GM18520 (cell line): Measurements from ENCODE around the gene NISCH.

Experiments used
- ATAC-seq: cut with Tn5 transposase; IDR thresholded peaks from one replicate; pipeline ENCODE4 v1.9.1; 2021; ENCODE audit not compliant: unreplicated experiment

Gene NISCH

DNA sequence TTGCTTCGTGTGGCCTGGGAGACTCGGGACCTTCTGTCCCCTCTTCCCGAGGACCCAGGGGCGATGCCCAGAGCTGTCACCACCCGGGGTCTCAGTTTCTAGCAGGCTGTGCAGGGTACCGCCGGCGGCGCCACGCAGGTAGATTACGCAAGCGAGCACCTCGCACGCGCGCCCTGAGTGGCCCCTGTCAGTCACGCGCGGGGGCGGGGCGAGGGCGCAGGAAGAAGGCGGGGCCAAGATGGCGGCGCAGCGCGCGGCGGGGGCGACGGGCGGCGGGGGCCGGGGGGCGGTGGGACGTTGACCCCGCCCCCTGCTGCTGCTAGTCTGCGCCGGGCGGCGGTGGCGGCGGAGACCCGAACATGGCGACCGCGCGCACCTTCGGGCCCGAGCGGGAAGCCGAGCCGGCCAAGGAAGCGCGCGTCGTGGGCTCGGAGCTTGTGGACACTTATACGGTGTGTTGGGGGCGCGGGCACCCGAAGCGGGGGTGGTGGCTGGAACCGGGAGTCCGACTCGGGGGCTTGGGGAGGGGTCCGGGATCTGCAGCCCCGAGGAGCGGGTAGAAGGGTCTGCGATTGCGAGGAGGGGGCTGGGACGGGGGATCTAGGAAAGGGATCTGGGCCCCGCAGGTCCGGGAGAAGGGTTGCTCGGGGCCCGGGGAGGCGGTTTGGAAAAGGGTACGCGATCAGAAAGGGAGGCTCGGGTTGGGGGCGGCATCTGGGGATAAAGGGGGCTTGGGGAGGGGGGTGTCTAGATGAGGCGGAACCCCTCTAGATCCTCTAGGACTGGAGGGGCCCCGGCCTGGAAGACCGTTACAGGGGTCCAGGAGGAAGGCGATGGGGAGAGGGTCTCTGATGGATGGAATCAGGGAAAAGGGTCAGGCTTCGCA, at the start of gene NISCH:
NISCH (plus strand) TSS at position 322 of the 886 bp plus-strand sequence; CDS start at position 360, 38 bp downstream.
- peak; percentile 56 for ATAC-seq

DNA sequence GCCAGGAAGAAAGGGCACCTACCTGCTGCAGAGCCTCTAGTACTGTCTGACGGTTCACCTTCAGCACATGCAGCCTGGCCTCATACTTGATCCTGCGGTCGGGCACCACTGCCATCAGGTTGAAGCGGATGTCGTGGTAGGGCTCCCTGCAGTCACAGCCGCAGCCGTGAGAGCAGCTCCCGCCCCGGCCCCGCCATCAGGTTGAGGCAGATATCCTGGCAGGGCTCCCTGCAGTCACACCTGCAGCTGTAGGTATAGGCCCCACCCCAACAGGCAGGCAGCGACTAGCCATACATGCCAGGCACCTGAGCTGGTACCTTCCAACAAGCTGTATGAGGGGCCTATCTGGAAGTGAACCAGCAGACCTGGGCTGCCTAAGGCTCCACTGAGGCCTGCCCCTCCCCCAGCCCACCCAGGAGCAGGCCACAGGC, 49.2 kb upstream of the NISCH start:
- no peak for ATAC-seq

DNA sequence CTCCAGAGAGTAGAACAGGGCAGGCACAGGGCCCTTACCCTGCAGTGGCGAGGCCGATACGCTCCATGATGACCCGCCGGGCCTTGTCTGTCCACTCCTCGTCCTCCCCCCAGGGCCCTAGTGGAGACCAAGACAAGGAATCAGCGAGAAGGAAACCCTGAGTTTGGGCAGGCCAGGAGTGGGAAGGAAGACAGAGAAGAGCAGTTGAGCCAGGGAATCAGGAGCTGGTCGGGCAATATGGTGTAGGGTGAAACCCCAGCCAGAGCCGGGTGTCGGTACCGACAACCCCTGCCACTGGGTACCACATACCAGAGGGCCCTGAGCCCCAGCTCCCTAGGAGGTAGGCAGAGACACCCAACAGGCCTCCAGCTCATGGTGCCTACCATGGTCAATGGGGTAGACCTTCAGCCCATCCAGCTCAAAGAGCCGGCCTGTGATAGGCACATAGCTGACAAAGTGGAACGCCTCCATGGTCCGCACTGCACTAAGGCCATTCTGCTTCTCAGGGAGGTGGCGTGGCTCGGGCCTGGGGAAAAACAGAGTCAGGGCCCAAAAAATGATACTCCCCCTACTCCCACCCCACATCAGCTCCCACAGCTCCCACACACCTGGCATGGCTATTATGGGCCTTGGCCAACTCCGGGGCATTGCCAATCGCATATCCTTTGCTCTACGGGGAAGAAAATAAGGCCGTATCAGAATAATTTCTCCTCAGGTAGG, 48.5 kb upstream of the NISCH start:
- ATAC-seq, result no peak

DNA sequence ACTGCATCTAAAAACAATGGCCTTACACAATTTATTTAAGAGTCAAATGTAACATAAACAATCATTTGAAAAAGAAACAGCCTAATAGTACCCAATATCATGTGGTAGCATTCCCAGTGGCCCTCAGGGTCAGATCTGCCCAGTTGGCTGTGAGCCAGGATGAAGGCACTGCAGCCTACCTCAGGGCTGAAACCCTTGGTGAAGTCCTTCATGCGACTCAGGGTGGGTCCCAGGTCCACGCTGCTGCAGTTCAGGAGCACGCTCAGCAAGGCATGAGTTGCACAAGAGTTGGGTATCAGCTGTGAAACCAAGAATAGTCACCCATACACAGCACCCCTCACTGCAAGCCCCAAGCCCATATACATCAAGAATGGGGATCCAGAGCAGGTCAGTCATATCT, 47.6 kb upstream of the NISCH start:
- no peak for ATAC-seq

DNA sequence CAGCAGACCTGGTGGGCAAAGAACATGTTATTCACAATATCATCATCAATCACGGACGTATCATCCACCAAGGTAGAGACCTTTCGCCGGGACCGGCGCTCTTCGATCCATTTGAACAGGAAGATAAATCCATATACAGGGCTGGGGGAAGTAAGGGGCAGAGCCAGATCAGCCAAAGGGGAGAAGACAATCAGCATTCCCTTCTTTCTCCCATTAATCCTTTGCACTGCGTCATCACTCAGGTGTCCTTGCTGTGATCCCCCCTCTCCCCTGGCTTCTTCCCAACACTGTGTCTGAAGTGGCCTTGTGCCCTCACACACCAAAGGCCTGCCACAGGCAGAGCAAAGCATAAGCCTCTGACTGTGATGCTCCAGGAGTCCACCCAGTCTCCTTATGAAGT, 46.9 kb upstream of the NISCH start:
- no peak for ATAC-seq

DNA sequence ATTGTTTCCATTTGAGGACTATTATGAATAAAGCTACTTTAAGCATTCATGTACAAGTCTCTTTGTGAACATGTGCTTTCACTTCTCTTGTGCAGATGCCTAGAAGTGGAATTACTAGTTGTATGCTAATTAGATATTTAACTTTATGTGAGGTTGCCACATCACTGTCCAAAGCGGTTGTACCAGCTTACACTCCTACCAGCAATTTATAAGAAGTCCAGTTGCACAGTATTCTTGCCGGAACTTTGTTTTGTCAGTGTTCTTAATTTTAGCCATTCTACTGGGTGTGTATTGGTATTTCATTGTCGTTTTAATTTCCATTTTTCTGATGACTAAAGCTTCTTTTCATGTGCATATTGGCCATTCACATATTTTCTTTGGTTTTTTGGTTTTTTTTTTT, 39.6 kb upstream of the NISCH start:
- no peak for ATAC-seq

DNA sequence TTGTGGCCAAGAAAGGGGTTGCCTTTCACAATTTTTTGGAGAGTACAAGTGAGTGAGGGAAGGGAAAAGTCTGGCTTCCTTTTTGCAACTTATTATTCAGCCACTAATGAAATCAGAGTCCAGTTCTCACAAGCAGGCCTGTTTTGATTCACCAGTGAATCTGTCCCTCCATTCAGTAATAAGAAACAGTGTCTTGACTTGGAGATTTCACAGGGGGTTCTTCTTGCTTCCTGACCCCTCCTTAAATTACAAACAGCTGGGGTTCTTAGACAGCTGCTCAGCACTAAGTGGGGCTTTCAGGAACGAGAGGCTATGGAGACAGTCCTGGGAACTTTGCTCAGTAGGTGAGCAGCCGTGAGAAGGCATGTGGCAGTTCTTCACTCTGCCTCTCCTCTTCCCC, 35.0 kb upstream of the NISCH start:
- no peak for ATAC-seq

DNA sequence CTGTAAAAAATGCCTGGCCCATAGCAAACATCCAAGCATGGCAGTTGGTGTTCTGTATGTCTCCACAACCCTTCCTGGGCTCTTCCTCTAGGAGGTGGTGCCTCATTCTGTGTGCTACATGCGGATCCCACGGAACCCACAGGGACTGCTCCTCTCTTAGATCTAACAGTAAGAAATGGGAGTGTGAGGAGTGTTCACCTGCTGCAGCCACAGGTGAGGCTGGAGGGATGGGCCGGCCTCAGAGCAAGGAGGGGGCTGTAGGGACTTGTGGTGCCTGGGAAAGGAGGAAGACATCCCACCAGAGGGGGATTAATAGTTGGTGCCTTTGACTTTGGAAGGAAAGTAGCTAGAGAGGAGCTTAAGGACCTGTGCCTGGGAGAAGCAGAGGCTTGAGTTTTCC, 32.7 kb upstream of the NISCH start:
- no peak for ATAC-seq

DNA sequence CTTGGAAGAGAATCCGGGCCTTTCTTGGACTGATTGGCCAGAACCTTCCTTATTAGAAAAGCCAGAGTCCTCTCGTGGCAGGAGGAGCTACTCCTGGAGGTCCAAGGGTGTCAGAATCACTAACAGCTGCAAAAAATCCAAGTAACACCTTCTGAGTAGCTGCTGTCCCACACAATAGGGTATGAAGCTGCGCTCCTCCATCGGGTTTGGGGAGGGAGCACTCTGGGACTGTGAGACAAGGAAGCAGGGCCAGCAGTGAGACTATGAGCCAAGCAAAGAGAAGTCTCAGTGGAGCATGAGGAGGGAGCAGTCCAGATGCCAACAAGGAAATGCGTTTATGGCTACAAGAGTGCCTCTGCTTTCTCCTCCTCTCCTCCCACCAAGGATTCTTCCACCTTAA, 32.2 kb upstream of the NISCH start:
- ATAC-seq, result no peak

DNA sequence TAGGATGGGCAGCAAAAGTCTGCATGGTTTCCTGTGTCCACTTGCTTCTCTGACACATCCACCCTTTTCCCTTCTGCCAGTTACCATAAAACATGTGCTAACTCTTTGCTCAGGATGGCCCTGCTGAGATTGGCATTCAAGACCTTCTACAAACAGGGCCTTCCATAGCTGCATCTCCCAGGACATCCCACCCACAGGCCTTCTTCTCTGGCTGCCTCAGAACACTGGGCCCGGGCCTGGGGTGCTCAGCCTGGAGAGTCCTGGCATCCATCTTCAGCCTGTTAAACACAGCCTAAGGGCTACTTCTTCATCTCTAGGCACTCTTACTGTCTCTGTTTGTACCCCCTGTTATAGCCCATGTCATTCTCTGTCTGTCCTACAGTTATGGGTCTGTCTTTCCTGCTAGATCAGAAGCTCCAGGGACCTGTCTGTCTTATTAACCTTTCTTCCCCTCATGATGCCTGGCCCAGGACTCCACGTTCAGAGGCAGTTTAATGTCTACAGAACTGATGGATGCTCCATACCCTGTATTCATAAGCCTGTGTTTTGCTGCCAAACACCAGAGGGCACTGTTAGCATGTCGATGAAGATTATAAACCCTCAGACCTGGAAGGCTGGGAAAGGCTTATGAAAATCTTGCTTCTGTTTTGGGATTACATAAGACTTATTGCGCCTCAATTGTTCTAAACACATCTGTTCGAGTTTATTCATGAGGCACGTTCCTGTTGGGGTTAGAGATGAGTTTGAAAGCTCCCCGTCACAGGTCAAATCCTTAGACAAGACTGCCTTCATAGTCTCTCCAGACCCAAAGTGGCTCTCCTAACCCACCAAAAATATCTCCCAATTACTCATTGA, 27.0 kb upstream of the NISCH start:
- no peak for ATAC-seq

DNA sequence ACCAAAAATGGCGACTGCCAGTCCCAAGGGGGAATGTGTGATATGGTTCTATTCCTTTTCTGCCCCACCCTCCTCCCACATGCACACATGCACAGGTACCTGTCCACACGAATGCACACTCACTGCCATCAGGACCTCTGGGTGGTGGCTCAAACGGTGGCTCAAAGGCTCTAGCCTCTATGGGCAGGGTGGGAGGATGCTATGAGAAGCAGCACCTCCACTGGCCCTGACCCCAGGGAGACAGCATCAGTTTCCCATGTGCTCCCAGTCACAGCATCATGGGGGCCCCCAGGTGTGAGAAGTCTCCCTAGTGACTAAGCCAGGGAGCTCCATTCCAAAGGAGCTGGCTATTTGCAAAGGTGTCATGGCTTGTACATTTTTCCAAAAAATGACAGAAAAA, 26.4 kb upstream of the NISCH start:
- no peak for ATAC-seq

DNA sequence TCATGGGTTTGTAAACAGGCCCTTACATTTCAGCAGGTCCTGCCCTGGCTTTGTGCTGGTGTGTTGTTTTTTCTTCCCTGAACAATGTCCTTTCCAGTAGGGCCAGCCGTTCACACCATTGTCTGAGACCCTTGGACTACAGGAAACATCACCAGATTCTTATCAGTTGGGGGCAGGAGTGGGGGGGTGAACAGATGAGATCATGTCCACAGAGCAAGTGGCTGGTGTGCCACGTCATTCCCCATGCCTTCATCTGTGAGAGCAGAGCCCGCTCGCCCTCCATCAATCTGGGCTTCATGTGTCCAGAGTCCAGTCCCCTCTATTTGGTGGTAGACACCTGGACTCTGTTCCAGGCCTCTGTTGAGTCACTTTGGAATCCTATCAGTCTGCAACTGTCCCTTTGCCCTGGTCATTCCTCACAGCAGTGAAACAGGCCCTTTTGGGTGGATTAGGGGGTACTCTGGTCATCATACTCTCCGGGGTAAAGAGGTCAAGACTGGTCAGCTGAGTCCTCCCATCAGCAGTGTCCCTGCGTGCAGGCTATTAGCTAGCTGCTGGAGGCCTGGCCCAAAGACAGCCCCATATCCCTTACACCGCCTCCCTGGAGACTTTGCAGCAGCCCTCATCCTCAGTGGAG, 25.5 kb upstream of the NISCH start:
- no peak for ATAC-seq

DNA sequence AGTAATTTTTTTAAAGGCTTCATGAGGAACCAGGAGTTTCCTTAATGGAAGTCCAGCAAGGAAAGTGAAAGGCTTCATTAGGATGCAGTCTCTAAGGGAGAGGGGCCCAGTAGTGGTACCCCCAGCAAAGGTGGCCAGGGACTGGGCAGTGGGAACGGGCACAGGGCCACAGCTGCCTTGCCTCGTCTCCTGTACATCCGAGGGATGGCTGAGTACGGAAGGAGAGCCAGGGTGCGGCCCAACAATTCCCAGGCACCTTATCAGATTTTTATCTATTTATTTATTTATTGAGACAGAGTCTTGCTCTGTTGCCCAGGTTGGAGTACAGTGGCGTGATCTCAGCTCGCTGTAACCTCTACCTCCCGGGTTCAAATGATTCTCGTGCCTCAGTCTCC, 25.0 kb upstream of the NISCH start:
- ATAC-seq, result no peak

DNA sequence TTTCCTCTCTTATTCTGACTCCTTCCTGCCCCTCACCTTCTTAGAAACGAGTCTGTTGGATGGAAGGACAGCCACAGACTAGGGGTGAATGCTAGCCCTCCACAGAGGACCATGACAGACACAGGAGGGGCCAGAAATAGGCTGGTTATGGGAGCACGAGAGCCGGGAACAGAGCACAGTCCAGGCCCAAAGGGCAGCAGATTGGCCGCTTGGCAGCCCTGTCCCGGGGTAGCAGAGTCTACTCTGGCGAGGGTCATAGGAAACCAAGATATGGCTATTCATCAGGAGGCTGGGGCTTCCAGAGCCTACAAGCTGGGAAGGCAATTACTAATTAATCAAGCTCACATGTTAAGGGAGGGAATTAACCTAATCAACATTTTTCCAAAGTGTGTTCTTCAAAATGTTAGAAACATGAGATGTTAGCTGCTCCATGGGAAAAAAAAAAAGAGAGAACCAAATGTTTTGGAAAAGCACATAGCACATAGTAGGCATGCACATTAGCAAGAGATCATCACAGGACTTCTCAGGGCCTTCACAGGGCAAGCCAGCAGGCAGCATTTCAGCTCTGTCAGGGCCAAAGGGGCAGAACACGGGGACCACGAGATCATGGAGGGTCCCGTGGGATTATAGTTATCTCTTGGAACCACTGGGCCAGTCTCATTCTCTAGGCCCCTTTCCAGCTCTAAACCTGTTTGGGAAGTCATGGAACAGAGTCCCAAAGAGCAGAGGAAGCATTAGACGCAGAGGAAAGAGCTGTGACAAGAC, 23.8 kb upstream of the NISCH start:
- ATAC-seq, result no peak

DNA sequence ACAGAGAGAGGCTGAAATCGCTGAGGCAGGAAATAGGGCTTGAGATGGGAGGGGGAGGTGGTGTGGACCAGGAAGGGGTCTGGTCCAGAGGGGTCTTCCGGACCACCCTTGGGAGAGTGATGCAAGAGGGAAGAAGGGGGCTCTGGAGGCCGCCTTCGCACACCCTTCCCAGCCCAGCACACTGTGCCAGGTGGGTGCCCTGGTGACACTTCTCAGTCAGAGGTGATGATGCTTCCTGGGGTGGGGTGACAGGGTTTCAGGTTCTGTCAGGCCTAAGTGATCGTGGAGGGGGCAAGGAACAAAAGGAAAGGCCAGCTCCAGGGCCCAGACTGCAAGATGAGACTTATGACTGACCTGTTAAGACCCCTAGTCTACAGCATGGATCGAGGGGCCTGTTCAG, 23.2 kb upstream of the NISCH start:
- ATAC-seq, result no peak

DNA sequence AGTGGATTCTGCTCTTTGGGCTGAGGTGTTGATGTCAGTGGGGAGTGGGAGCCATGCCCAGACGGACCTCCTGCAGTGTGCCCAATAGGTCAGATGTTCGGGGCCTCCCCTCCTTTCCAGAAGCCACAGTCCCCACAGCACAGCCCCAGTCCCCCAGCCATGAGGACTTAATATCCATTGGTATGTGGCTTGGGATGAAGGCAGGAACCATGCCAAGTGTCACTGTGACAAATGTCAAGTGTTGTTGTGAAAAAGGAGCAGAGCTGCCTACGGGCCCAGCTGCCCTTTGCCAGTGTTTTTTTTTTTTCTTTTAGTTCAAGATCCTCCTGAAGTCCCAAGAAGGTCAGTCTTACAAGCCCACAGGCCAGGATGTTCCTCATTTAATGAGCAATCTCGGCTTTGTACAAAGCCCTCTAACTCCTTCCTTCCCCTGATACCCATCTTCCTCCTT, 22.7 kb upstream of the NISCH start:
- ATAC-seq, result no peak

DNA sequence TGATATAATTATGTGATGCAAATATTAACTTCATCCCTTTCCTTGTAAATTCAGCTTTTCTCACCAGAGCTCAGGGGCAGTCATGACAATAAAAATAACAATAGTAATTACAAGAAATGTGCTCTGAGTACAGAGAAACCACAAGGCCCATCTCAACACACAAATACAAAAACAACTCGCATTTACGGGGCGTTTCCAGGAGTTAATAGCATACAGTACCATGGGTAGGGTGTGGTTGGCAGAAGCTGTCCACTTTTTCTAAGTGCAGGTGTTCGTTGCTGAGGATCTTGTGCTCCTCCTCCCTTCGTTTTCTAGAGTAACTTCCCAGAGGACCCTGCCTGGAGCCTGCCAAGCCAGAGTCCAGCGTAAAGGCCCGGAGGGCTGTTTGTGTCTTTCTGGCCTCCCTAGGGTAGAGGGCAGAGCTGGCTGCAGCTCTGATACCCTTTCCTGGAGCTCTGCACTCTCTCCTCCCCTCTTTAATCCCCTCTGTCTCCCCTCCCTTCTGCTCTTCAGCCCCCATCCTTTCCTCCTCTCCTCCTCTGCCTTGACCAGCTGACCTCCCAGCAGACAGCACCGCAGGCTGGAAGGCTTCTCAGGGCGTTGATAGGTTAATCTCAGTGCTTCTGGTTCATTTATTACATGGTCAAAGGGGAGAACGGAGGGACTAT, 21.9 kb upstream of the NISCH start:
- no peak for ATAC-seq

DNA sequence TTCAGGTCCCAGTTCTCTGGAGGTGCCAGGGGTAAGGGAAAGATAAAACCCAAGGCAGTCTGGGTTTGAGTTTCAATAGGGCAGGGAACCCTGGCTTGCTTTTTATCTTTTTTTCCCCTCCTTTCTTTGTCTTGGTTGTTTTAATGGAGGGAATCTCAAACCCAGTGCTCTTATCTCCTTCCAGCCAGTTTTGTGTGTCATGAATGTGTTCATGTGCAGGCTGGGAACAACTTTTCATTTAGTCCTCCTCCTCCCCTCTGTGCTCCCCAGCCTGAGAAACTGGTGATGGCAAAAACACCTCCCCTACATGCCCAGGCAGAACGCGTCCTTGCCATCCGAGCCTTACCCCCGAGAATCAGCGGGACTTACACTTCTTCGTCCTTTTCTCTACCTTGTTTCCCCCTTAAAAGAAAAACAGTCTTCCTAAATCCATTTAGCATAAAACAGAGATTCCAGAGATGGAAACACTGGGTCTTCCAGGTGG, 21.4 kb upstream of the NISCH start:
- ATAC-seq, result no peak

DNA sequence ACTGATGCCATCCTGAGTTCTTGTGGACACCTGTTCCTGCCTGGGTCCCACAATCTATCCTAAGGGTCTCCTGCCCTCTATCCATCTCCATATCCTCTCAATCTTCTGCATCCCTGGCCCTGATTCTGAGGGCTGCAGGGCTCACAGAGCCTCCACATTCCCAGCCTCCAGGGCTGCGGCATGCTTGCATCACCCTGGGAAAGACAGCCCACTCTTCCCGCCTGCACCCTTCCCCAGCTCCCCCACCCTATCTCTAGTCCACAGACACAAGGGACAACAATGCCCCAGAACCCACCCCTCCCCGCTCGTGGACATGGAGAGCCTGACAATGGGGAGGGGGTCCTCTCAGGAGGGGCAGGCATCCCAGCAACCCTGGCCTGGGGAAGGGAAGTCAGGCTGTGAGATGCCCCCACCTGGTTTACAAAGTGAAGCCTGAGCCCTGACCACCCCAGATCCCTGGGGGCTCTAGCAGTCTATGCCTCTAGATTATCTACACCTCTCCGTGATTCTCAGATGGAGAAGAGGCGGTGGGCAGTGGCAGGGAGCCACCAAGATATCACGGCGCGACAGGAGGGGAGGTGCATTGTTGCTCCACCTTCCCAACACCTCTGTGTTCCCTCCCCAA, 20.8 kb upstream of the NISCH start:
- ATAC-seq, result no peak
